Transverse colon (tissue), 4 donors: ENCODE measurements around the gene MTA1.

Source experiments
- POLR2AphosphoS5 ChIP-seq, 3 donors: sonication (generic); formaldehyde crosslinking; IDR thresholded peaks; one replicate each; pipeline ENCODE4 v1.6.1; 2016; ENCODE audit warnings: antibody characterized with exemption in 3 of 3
- TF ChIP-seq, protein P1 (sequence below), 5 experiments: fragments of 200-600 bp in 3 of 5; fragments of 450-650 bp in 2 of 5; sonication (generic) in 3 of 5; IDR thresholded peaks; 1 replicate in 2 of 5; 2 replicates in 3 of 5; pipeline ENCODE4 v1.5.1; 2016 to 2017; ENCODE audit warnings: antibody characterized with exemption in 5 of 5, inconsistent platforms in 3 of 5, mild to moderate bottlenecking in 2 of 5, moderate library complexity in 1 of 5

DNA sequence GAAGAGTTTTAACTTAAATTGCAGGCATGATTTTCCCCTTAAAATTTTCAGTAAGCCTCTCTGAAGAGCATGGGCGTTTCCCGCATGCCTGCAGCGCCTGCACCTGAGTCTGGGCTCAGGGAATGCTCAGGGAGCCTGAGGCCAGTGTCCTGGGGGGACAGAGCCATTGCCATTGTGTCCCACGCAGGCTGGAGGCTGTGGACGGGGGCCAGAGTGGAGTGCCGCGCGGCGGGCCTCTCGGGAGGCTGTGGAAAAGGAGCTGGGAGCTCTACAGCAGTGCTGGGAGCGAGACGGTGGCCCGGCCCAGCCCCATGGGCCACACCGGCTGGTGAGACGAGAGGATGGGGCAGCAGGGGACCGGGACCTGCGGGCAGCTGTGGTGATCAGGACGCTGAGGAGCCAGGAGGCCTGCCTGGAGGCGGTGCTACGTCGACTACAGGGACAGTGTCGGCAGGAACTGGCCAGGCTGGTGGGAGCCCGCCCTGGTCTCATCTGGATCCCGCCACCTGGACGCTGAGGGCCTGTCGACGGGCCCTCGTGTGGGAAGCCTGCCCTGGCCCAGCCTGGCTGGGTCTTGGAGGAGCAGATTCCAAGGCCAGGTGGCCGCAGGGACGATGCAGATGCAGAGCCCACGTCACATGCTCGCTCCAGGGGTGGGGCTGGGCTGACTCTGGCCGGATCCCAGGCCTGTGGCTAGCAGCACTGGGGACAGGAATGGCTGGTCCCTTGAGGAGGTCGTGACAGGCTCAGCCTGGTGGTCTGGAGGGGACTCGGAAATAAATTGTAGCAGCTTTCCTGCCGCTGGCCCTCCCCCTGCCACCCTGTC, 79.0 kb downstream of the MTA1 start:
- TF ChIP-seq, protein P1, sequence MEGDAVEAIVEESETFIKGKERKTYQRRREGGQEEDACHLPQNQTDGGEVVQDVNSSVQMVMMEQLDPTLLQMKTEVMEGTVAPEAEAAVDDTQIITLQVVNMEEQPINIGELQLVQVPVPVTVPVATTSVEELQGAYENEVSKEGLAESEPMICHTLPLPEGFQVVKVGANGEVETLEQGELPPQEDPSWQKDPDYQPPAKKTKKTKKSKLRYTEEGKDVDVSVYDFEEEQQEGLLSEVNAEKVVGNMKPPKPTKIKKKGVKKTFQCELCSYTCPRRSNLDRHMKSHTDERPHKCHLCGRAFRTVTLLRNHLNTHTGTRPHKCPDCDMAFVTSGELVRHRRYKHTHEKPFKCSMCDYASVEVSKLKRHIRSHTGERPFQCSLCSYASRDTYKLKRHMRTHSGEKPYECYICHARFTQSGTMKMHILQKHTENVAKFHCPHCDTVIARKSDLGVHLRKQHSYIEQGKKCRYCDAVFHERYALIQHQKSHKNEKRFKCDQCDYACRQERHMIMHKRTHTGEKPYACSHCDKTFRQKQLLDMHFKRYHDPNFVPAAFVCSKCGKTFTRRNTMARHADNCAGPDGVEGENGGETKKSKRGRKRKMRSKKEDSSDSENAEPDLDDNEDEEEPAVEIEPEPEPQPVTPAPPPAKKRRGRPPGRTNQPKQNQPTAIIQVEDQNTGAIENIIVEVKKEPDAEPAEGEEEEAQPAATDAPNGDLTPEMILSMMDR (IDR thresholded peaks at IDR 0.05) = no peak
- TF ChIP-seq POLR2AphosphoS5 (IDR thresholded peaks at IDR 0.05) = no peak
